ENCODE results near the gene GHR.

Gene GHR

GRCh38 chr5:42770003-42770402 lies 346.8 kb downstream of the GHR start:
- Histone ChIP-seq H3K9ac (ENCODE audit: low read depth, low read length) (no peak overlapping the region), H3K4me1 (ENCODE audit: insufficient read depth, low read length) (no peaks in the 10 kb centered on the region), H3K27ac (ENCODE audit: low read length) (no peak overlapping the region), H3K27me3 (ENCODE audit: insufficient read depth, low read length, poor library complexity) (no peaks in the 10 kb centered on the region), H3K4me2 (ENCODE audit: insufficient read depth, low read length) (no peak overlapping the region), H3K36me3 (ENCODE audit: insufficient read depth, low read length) (no peaks in the 10 kb centered on the region), H3K79me2 (ENCODE audit: insufficient read depth, low read length) (no peaks in the 10 kb centered on the region), H4K20me1 (ENCODE audit: insufficient read depth, low read length) (no peaks in the 10 kb centered on the region), H3K9me3 (ENCODE audit: insufficient read depth, low read length, severe bottlenecking) (no peaks in the 10 kb centered on the region), H2AFZ (ENCODE audit: low read depth, low read length) (no peak overlapping the region), H3K4me3 (ENCODE audit: low read depth in 1 of 2, low read length in 2 of 2) (no peak overlapping the region)
- ATAC-seq (ENCODE audit: insufficient read depth, low read depth): no peak
- DNase-seq: no peak
- TF ChIP-seq CTCF (IDR thresholded peaks at IDR 0.05; ENCODE audit: borderline replicate concordance, extremely low read depth, low read length, poor library complexity, severe bottlenecking): no peak

Data from DND-41 (cell line).